ENCODE measurements around the gene DEUP1. TPM values are rescaled to one million over a fixed set of nuclear protein-coding genes. Genes with fewer than 3 reads are reported as not detected.

Gene DEUP1, protein sequence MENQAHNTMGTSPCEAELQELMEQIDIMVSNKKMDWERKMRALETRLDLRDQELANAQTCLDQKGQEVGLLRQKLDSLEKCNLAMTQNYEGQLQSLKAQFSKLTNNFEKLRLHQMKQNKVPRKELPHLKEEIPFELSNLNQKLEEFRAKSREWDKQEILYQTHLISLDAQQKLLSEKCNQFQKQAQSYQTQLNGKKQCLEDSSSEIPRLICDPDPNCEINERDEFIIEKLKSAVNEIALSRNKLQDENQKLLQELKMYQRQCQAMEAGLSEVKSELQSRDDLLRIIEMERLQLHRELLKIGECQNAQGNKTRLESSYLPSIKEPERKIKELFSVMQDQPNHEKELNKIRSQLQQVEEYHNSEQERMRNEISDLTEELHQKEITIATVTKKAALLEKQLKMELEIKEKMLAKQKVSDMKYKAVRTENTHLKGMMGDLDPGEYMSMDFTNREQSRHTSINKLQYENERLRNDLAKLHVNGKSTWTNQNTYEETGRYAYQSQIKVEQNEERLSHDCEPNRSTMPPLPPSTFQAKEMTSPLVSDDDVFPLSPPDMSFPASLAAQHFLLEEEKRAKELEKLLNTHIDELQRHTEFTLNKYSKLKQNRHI
- not detected in 2 replicates for total RNA-seq

DNA sequence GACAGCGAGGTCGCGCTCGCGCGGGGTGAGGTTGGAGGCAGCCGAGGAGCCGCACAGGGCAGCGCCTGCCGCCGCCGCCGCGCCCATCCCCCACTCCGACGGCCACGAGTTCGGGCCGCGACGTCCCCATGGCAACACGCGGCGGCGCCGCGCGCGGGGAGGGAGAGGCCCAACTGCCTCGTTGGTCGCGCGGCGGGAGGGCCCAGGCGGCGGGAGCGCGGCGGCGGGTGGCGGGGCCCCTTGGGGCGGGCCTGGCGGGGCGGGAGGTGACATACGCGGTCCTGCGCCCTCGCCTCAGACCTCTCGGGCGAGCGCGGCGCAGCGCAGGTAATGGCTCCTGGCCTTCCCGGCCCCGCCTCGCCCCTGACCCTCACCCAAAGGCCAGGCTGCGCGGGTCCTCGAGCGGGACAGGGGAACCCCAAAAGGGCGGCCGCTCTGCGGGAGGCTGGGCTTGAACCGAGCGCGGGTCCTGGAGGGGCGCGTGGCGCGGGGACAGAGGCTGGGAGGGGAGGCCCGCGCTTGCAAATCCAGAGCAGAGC lies at the start of gene DEUP1:
Gene DEUP1 (plus strand): TSS at position 297 of the 539 bp plus-strand sequence. CDS start 1,518 bp downstream, outside the sequence.

Other genes starting within 250 kb of the DEUP1 start
- gene SLC36A4, start 132.8 kb upstream of the DEUP1 start, total RNA-seq: 9.0 and 10.7 TPM in 2 replicates
- gene SMCO4, start 212.6 kb downstream of the DEUP1 start, total RNA-seq: 5.1 and 6.6 TPM in 2 replicates

Measured in subcutaneous preadipocyte (primary cell).